MM.1S (cell line): ENCODE measurements around the gene HMGCS2.

Source experiments
- DNase-seq: peaks from one replicate; pipeline ENCODE4 v3.0.0-alpha.2; 2015
- H2AFZ ChIP-seq: fragments of 300-600 bp; sonication (generic); 2 replicates; pipeline ENCODE4 v1.6.0; 2016; ENCODE audit warnings: antibody characterized with exemption, low read length
- H3F3A ChIP-seq: fragments of 300-600 bp; sonication (generic); 2 replicates; pipeline ENCODE4 v1.6.1; 2016; ENCODE audit warnings: mild to moderate bottlenecking, antibody characterized with exemption, low read length, moderate library complexity, mixed read lengths; ENCODE audit not compliant: insufficient read depth
- H3K27ac ChIP-seq: fragments of 300-600 bp; sonication (generic); 2 replicates; pipeline ENCODE4 v1.5.1; 2016; ENCODE audit warnings: mild to moderate bottlenecking, low read length
- H3K27me3 ChIP-seq: fragments of 300-600 bp; sonication (generic); replicated peaks from 2 replicates; pipeline ENCODE4 v1.6.0; 2016; ENCODE audit warnings: low read length; ENCODE audit not compliant: insufficient read depth
- H3K36me3 ChIP-seq: fragments of 300-600 bp; sonication (generic); replicated peaks from 2 replicates; pipeline ENCODE4 v1.6.1; 2016; ENCODE audit warnings: mild to moderate bottlenecking, low read length, mixed read lengths; ENCODE audit not compliant: insufficient read depth
- H3K4me1 ChIP-seq: fragments of 300-600 bp; sonication (generic); 2 replicates; pipeline ENCODE4 v1.6.1; 2016; ENCODE audit warnings: low read length, mixed read lengths
- H3K4me2 ChIP-seq: fragments of 300-600 bp; sonication (generic); 2 replicates; pipeline ENCODE4 v1.6.0; 2016; ENCODE audit warnings: low read depth, low read length
- H3K4me3 ChIP-seq: fragments of 300-600 bp; sonication (generic); 2 replicates; pipeline ENCODE4 v1.5.1; 2016; ENCODE audit warnings: low read length, mixed read lengths
- H3K79me2 ChIP-seq: fragments of 300-600 bp; sonication (generic); 2 replicates; pipeline ENCODE4 v1.6.1; 2016; ENCODE audit warnings: mixed run types, low read length, mixed read lengths
- H3K9ac ChIP-seq: fragments of 300-600 bp; sonication (generic); 2 replicates; pipeline ENCODE4 v1.6.1; 2016; ENCODE audit warnings: low read length, mixed read lengths
- H3K9me2 ChIP-seq: fragments of 300-600 bp; sonication (generic); replicated peaks from 2 replicates; pipeline ENCODE4 v1.6.1; 2016; ENCODE audit warnings: mild to moderate bottlenecking, low read length, mixed read lengths; ENCODE audit not compliant: insufficient read depth
- H3K9me3 ChIP-seq: fragments of 300-600 bp; sonication (generic); replicated peaks from 2 replicates; pipeline ENCODE4 v1.6.1; 2016; ENCODE audit warnings: mild to moderate bottlenecking, low read length, mixed read lengths; ENCODE audit not compliant: insufficient read depth
- H4K20me1 ChIP-seq: fragments of 300-600 bp; sonication (generic); 2 replicates; pipeline ENCODE4 v1.6.1; 2016; ENCODE audit warnings: mild to moderate bottlenecking, low read length, moderate library complexity, mixed read lengths; ENCODE audit not compliant: insufficient read depth
- EZH2 ChIP-seq: fragments of 300-600 bp; sonication (generic); optimal IDR thresholded peaks from 2 replicates; pipeline ENCODE3; 2017; ENCODE audit warnings: low read depth, mild to moderate bottlenecking, antibody characterized with exemption, low read length, mixed read lengths
- EZH2phosphoT487 ChIP-seq: fragments of 300-600 bp; sonication (generic); IDR thresholded peaks from 2 replicates; pipeline ENCODE4 v1.6.1; 2018; ENCODE audit warnings: antibody characterized with exemption, low read length
- TF ChIP-seq, protein P1 (sequence below): fragments of 300-600 bp; sonication (generic); IDR thresholded peaks from 2 replicates; pipeline ENCODE4 v1.5.1; 2016; ENCODE audit warnings: antibody characterized with exemption, low read length, mixed read lengths

The HMGCS2 gene

DNA sequence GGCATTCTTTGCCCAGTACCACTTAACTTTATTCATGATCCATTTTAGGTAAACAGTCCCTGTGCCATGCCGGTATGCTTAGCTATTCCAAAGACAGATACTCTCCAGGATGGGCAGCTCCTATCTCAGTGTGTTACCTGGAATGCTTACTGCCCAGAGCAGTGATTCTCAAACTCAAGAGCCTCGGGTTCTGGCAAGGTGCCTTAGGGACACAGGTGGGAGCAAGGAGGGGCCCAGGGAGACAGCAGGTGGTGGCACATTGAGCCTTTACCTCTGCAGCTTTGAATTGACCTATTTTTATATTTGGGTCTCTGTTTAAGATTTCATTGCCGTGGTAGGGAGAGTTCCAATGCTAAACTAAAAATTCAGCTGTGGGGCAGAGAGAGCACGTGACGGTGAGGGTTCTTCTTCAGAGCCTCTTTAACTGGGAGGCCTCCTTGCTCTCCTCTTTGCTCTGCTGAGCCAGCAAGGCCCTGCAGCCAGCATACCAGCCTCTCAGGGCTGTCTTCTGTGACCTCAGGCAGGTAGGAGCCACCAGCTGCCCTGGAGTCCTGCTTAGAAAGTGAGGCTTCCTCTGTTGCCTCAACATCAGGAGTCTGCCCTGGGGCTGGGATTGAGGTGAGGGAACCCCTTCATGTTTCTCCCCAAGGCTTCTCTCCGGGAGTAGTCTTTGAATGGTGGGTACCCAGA lies 36.8 kb downstream of the HMGCS2 start:
- Histone ChIP-seq H3K27me3 (no peaks in the 10 kb centered on the region), H3K27ac (peak overlapping the region; percentile 63), H3K4me1 (peaks cover 19% of the 10 kb centered on the region), H3K36me3 (no peaks in the 10 kb centered on the region), H3F3A (no peaks in the 10 kb centered on the region; the same call in 1 of the 2 replicates), H3K9me3 (no peaks in the 10 kb centered on the region), H4K20me1 (no peaks in the 10 kb centered on the region), H3K79me2 (no peaks in the 10 kb centered on the region), H3K9me2 (no peaks in the 10 kb centered on the region), H3K4me2 (peak overlapping the region; percentile 45), H2AFZ (no peak overlapping the region), H3K9ac (no peak overlapping the region), H3K4me3 (no peak overlapping the region)
- peak; percentile 55 for DNase-seq
- TF ChIP-seq, protein P1, sequence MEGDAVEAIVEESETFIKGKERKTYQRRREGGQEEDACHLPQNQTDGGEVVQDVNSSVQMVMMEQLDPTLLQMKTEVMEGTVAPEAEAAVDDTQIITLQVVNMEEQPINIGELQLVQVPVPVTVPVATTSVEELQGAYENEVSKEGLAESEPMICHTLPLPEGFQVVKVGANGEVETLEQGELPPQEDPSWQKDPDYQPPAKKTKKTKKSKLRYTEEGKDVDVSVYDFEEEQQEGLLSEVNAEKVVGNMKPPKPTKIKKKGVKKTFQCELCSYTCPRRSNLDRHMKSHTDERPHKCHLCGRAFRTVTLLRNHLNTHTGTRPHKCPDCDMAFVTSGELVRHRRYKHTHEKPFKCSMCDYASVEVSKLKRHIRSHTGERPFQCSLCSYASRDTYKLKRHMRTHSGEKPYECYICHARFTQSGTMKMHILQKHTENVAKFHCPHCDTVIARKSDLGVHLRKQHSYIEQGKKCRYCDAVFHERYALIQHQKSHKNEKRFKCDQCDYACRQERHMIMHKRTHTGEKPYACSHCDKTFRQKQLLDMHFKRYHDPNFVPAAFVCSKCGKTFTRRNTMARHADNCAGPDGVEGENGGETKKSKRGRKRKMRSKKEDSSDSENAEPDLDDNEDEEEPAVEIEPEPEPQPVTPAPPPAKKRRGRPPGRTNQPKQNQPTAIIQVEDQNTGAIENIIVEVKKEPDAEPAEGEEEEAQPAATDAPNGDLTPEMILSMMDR = no peak
- no peak for TF ChIP-seq EZH2

DNA sequence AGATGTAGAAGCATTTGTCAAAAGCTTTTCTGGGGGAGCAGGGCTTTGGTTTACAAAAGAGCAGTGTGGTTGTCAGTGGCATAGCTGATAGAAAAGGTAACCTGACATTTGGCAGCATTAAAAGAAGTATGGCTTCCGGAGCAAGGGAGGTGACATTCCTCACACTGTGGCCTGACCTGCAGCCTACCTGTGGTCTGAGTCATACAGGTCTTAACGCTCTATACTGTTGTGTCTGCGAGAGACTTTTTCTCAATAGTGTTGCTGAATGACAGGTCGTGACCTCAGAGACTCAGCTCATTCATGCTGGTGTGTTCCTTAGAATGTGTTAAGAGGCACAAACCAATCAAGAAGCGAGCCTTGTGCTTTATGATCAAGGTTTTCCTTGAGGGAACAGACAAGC lies 37.6 kb downstream of the HMGCS2 start:
- no peak for TF ChIP-seq EZH2
- TF ChIP-seq, protein P1 = no peak
- no peak overlapping the region for H3K9ac ChIP-seq
- H3K4me2 ChIP-seq = no peak overlapping the region; the same call in 1 of the 2 replicates
- no peaks in the 10 kb centered on the region for H4K20me1 ChIP-seq
- no peak overlapping the region; the same call in 1 of the 2 replicates for H3K27ac ChIP-seq
- H3K36me3 ChIP-seq = no peaks in the 10 kb centered on the region
- no peaks in the 10 kb centered on the region for H3K79me2 ChIP-seq
- DNase-seq = no peak
- H3K9me3 ChIP-seq = no peaks in the 10 kb centered on the region
- H3K4me1 ChIP-seq = peaks cover 19% of the 10 kb centered on the region
- H2AFZ ChIP-seq = no peak overlapping the region
- no peaks in the 10 kb centered on the region for H3K9me2 ChIP-seq
- H3K27me3 ChIP-seq = no peaks in the 10 kb centered on the region
- no peaks in the 10 kb centered on the region; the same call in 1 of the 2 replicates for H3F3A ChIP-seq
- no peak overlapping the region for H3K4me3 ChIP-seq

DNA sequence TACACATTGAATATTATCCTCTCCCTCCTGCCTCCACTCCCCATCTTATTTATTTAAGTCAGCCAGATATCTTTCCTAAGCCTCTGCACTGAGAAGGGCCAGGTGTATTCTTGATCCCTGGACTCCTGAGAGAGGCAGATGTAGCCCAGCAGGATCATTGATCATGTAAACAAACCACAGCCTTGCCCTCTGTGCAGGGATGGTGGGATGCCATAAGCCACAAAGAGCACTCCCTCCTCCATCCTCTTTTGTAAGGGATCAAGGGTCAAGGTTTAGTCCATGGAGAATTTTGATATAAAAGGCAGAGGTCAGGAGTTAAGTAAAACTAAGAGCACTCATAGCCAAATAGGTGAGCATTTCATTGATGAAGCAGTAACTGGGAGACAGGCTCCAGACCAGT lies 39.7 kb downstream of the HMGCS2 start:
- TF ChIP-seq EZH2phosphoT487 (no peak), EZH2 (no peak)
- TF ChIP-seq, protein P1 = no peak
- Histone ChIP-seq H3K36me3 (no peaks in the 10 kb centered on the region), H3K9me3 (no peaks in the 10 kb centered on the region), H3K4me3 (no peak overlapping the region), H4K20me1 (no peaks in the 10 kb centered on the region), H3K4me2 (no peak overlapping the region), H3K4me1 (peaks cover 19% of the 10 kb centered on the region), H3K79me2 (no peaks in the 10 kb centered on the region), H2AFZ (no peak overlapping the region), H3F3A (no peaks in the 10 kb centered on the region; the same call in 1 of the 2 replicates), H3K27me3 (no peaks in the 10 kb centered on the region), H3K9ac (no peak overlapping the region), H3K9me2 (no peaks in the 10 kb centered on the region), H3K27ac (no peak overlapping the region)
- no peak for DNase-seq
